ENCODE results near the gene ARHGAP33. TPM values are rescaled to one million over a fixed set of nuclear protein-coding genes. Genes with fewer than 3 reads are reported as not detected.
A peak's percentile ranks its signal among the peaks of the same experiment; 100 is the strongest.

ARHGAP33 gene
- total RNA-seq, 4 donors from 2014 or later, result 20.6 to 42.7 (median 31.7) TPM

DNA sequence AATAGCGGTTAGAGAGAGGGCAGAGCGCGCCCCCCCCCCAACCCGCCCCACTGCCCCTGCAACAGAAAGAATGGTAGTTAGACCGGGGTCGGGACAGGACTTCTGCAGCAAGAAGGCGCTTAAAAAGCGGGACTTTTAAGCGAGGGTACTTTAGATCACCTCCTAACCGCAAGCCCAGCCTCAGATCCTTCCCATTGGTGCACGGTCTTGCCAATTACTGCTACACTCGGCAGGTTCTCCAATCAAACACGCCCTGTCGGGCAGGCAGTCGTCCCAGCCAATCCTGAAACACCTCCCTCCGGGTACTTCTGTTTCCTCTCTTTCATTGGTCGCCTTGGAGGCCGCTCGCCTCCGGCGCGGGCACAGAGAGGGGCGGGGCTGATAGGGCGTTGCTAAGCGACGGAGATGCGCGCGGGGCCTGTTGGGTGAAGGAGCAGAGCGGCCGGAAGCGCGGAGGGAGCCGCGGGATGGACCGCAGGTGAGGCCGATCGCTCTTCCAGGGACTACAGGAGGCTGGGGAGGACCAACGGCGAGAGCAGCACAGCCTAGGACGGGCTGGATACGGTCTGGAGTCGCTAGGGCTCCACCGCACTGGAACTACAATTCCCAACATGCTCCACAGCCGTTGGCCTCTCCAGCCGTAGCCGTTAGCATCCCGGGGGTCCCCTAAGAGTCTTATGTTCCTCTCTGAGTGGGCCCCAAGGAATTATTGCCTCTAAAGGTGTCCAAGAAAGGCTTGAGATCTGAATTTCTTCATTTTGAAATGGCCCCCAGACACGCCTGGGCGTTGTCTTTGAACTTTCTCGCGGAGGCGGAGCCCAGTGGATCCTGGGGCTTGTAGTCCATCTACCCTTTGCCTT lies 17.4 kb upstream of the ARHGAP33 start, which contains the start of gene PROSER3:
Gene PROSER3 (plus strand): TSS at position 428 of the 860 bp plus-strand sequence. CDS start 40 bp downstream, at position 468.
- WGBS, result under 1% methylated on average over 20 of the region's 53 CpGs
- H3K9me3 ChIP-seq, result no peaks in the 10 kb centered on the region
- peak within 1 kb of the TSS; percentile 98 for H3K27ac ChIP-seq
- peaks cover 50% of the 10 kb centered on the region for H3K4me1 ChIP-seq
- DNase-seq (ENCODE audit: low spot score in 2 of 2), result peak; percentile 99
- peaks cover 22% of the 10 kb centered on the region for H3K36me3 ChIP-seq
- peak; percentile 25 to 72 (median 60) for TF ChIP-seq POLR2AphosphoS5 (IDR thresholded peaks at IDR 0.05)
- TF ChIP-seq POLR2A (IDR thresholded peaks at IDR 0.05), result peak in 1 of 2 donors; percentile 85
- TF ChIP-seq, protein P1, sequence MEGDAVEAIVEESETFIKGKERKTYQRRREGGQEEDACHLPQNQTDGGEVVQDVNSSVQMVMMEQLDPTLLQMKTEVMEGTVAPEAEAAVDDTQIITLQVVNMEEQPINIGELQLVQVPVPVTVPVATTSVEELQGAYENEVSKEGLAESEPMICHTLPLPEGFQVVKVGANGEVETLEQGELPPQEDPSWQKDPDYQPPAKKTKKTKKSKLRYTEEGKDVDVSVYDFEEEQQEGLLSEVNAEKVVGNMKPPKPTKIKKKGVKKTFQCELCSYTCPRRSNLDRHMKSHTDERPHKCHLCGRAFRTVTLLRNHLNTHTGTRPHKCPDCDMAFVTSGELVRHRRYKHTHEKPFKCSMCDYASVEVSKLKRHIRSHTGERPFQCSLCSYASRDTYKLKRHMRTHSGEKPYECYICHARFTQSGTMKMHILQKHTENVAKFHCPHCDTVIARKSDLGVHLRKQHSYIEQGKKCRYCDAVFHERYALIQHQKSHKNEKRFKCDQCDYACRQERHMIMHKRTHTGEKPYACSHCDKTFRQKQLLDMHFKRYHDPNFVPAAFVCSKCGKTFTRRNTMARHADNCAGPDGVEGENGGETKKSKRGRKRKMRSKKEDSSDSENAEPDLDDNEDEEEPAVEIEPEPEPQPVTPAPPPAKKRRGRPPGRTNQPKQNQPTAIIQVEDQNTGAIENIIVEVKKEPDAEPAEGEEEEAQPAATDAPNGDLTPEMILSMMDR (IDR thresholded peaks at IDR 0.05), result no peak
- no peak for TF ChIP-seq EP300 (IDR thresholded peaks at IDR 0.05)
- H3K4me3 ChIP-seq, result peak within 1 kb of the TSS; percentile 94
- H3K27me3 ChIP-seq, result no peaks in the 10 kb centered on the region

DNA sequence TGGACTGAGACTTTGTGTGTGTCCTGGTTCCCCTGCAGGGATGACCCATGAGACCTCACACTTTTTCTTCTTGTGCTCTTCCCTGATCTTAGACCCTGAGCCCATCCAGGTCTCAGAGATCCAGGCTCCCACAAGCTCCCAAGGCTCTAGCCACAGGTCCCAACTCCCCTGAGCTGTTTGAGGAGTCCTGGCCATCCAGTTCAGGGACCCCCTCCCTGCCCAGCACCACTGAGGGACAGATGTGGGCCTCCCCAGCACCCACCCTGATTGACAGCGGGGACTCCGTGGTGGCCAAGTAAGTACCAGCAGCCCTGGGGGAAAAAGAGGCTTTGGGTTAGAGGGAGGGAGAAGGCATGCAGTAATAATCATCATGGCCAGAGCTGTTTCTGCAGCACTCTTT lies 15.7 kb upstream of the ARHGAP33 start:
- peaks cover 20% of the 10 kb centered on the region for H3K36me3 ChIP-seq
- DNase-seq (ENCODE audit: low spot score in 2 of 2), result peak in 1 of 2 donors; percentile 58
- no peaks in the 10 kb centered on the region for H3K9me3 ChIP-seq
- H3K27ac ChIP-seq, result no peak overlapping the region
- H3K27me3 ChIP-seq, result no peaks in the 10 kb centered on the region
- peaks cover 47% of the 10 kb centered on the region for H3K4me1 ChIP-seq
- no peak overlapping the region for H3K4me3 ChIP-seq
- TF ChIP-seq POLR2AphosphoS5 (IDR thresholded peaks at IDR 0.05) (no peak), EP300 (IDR thresholded peaks at IDR 0.05) (no peak), POLR2A (IDR thresholded peaks at IDR 0.05) (no peak)
- TF ChIP-seq, protein P1 (IDR thresholded peaks at IDR 0.05), result no peak
- 100% methylated on average over 2 of the region's 2 CpGs for WGBS

DNA sequence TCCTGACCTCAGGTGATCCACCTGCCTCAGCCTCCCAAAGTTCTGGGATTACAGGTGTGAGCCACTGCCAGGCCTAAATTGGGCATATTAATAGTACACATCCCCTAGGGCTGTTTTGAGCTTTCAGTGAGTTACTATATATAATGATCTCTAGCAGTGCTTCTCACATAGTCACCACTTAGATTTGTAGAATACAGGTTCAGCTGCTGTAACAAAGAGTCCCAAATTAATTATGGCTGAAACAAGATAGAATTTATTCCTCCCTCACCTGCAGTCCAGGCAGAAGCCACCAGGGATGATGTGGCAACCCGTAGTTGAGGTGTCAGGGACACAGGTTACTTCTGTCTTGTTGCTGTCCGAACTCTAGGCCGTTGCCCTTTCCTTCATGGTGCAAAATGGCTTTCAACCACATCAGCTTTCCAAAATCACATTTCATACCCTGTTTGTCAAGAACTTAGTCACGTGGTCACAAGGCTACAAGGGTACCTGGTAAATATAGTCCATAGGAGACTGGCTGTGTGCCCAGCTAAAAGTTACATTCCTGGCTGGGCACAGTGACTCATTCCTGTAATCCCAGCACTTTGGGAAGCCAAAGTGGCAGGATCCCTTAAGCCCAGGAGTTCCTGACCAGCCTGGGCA lies 14.5 kb upstream of the ARHGAP33 start:
- Histone ChIP-seq H3K36me3 (peaks cover 31% of the 10 kb centered on the region), H3K27me3 (no peaks in the 10 kb centered on the region), H3K4me3 (no peak overlapping the region), H3K27ac (no peak overlapping the region), H3K4me1 (peaks cover 36% of the 10 kb centered on the region), H3K9me3 (no peaks in the 10 kb centered on the region)
- TF ChIP-seq, protein P1 (IDR thresholded peaks at IDR 0.05), result no peak
- TF ChIP-seq POLR2A (IDR thresholded peaks at IDR 0.05) (no peak), EP300 (IDR thresholded peaks at IDR 0.05) (no peak), POLR2AphosphoS5 (IDR thresholded peaks at IDR 0.05) (no peak)
- 100% methylated on average over 4 of the region's 4 CpGs for WGBS
- no peak for DNase-seq (ENCODE audit: low spot score in 2 of 2)

DNA sequence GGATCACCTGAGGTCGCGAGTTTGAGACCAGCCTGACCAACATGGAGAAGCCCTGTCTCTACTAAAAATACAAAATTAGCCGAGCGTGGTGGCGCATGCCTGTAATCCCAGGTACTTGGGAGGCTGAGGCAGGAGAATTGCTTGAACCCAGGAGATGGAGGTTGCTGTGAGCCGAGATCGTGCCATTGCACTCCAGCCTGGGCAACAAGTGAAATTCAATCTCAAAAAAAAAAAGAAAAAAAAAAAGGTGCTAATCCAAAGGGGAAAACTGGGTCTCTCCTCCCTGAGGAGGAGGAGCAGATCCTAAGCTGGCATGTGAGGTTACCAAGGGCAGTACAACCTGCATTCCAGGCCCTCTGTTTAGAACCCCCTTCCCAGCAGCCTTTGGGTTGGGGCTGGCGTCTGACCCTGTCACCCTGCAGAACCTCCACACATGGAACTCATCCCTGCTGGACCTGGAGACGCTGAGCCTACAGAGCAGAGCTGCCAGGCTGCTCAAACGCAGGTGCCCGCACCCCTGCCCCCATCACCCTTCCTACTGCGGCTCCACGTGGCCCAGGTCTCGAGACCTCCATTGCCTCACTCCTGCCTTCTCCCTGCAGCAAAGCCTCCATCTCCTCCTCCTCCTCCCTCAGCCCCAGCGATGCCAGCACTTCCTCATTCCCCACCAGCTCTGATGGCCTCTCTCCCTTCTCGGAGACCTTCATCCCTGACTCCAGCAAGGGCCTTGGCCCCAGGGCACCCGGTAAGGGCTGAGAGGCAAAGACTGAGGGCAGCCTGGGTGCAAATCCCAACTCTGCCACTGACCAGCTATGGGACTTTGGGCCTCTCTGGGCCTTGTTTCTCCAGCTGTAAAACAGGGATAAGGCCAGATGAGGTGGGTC lies 10.7 kb upstream of the ARHGAP33 start:
- no peak for DNase-seq (ENCODE audit: low spot score in 2 of 2)
- WGBS, result 90% methylated on average over 17 of the region's 17 CpGs
- Histone ChIP-seq H3K36me3 (peaks cover 58% of the 10 kb centered on the region), H3K9me3 (no peaks in the 10 kb centered on the region), H3K4me1 (peaks cover 4% of the 10 kb centered on the region), H3K27me3 (no peaks in the 10 kb centered on the region), H3K4me3 (no peak overlapping the region), H3K27ac (no peak overlapping the region)
- TF ChIP-seq POLR2A (IDR thresholded peaks at IDR 0.05), result no peak
- no peak for TF ChIP-seq POLR2AphosphoS5 (IDR thresholded peaks at IDR 0.05)
- no peak for TF ChIP-seq EP300 (IDR thresholded peaks at IDR 0.05)
- TF ChIP-seq, protein P1 (IDR thresholded peaks at IDR 0.05), result no peak

All from suprapubic skin (tissue), 4 donors.